ENCODE data around the gene C5orf63. TPM values are rescaled to one million over a fixed set of nuclear protein-coding genes. Genes with fewer than 3 reads are reported as not detected.
"Not testable (repeated sequence)": the region's sequence is repeated elsewhere in the genome, so short reads cannot be mapped to it uniquely, and the experiment has no call there.

The C5orf63 gene
- total RNA-seq, 1 donor from 2014 or later = 2.4 TPM

- peak; percentile 78 to 95 for DNase-seq (ENCODE audit: low read depth in 2 of 2)
Measured at GRCh38 chr5:127076315-127077129, 3.2 kb upstream of the C5orf63 start.

DNA sequence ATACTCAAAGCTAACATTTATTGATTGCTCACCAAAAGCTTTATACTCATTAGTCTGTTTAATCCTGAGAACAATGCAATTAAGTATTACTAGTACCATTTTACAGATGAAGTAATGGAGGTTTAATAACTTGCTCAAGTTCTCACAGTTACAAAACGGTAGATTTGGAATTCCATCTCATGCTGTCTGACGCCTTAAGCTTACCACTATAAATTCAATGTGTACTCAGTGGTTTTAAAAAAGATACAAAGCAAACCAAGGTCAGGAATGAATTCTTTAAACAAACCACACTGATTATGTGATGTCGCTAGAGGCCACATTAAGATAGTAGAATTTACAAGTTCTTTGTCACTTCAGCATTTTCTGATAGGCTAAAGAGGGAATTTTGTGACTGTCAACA lies 1.2 kb upstream of the C5orf63 start:
- DNase-seq (ENCODE audit: low read depth in 2 of 2) = no peak

GRCh38 chr5:127070243-127070642 lies 3.1 kb downstream of the C5orf63 start:
- peak; percentile 88 to 95 for DNase-seq (ENCODE audit: low read depth in 2 of 2)

- peak; percentile 64 to 81 for DNase-seq (ENCODE audit: low read depth in 2 of 2)
Measured at GRCh38 chr5:127068493-127069214, 4.6 kb downstream of the C5orf63 start.

DNA sequence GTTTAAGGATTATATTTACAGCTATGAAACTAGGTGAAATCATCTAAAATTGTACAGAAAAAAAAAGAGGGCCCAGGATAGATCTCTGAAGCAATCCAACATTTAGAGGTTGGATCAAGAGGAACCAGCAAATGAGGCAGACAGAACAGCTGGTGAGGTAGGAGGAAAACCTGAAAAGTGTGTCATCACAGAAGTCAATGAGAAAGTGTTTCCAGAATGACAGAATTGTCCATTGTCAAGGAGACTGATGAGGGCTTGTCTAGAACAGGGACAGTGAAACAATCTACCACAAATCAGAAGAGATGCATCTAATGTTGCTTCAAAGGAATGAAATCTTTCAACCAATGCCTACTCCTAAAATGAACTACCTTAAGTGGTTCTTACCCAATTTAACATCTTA lies 6.6 kb downstream of the C5orf63 start:
- no peak for DNase-seq (ENCODE audit: low read depth in 2 of 2)

DNA sequence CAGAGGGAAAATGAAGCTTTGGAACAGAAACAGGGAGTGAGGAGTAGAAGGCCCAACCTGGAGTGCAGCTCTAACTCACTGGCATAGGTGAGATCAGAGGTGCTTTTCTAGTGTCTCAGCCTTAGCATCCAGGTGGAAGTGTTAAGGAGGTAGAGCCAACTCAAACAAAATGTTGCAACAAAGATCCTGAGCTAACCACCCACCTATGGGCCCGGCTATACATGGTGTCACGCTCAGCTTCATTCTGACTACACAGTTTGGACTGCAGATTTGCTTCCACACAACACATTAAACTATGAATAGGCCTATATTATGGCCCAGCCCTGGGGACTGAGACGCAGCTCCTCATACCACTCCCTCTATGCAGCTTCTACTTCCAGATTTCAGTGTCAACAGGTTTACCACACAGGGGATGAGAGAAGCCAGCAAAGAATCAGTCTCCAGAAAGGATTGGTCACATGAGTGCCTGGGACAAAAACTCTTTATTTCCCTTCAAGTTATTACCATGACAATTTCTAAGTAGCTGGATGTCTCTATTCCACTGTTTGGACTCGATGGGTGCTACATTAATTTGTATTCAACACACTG lies 9.0 kb downstream of the C5orf63 start:
- DNase-seq (ENCODE audit: low read depth in 2 of 2) = no peak

DNA sequence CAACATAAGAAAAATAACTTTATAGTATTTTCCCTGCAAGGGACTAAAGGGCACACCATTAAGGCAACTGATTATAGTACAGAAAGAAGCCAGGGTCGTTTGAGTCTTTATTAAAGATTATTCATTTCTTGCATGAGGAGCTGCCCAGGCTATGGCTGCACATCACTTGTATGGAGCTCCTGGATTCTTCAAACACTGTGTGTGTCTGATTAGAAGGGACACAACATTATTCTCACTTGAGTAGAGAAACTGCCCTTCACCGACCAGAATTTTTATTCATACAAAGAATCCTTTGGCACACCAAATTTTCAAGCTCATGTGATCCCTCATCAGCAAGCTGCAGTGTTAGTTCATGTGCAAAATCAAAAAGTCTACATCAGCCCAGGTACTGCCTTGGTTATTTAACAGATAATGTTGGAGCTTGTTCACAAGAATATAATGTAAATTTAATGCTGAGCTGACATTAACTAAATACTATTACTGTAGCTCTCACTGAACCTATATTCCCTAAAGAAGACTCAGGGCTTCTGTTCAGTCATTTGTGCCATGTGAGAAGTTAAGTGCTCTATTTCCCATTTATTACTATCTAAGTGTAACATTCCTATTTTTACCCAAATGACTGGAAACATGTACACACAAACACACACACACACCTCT lies 9.9 kb downstream of the C5orf63 start:
- no peak for DNase-seq (ENCODE audit: low read depth in 2 of 2)

GRCh38 chr5:127061956-127062355 lies 11.3 kb downstream of the C5orf63 start:
- DNase-seq (ENCODE audit: low read depth in 2 of 2) = no peak

DNA sequence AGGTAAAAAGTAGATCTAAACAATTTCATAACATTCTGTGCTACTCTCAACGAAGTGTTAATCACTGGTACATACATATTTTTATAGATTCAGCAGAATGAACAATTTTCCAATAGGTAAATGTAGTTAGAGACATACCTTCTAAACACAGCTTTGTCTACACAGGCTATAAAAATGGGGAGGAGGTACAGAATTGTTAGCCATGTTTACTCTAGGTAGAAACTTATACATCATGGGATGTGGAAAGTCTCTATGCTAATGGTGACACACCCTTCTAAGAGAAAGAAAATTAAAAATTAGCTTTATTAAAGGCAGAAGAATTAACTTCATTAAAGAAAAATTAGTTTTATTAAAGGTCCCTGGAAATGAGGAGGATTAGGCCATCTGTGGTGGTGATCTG lies 11.8 kb downstream of the C5orf63 start:
- DNase-seq (ENCODE audit: low read depth in 2 of 2) = no peak

DNA sequence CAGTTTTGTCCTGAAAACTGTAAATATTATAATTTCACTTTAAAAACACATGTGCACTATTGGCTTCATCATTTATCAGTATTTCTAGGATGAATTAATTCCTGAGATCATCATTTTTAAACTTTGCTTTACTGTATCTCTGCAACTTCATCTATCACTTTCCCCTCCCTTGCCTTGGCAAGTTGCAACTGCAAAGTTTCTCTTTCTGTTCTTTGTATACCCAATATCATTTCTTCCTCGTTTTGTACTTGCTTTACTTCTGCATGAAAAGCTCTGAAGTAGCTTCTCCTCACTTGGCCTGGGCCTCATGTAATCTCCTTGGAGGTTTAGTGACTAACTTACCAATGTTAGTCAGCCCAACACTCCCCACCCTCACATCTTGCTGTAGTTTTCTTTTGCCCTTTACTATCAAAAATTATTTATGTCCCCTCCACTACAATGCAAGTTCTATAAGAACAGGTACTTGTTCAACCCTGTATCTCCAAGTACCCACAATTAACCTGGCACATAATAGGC lies 12.8 kb downstream of the C5orf63 start:
- no peak for DNase-seq (ENCODE audit: low read depth in 2 of 2)

GRCh38 chr5:127056896-127057295 lies 16.4 kb downstream of the C5orf63 start:
- DNase-seq (ENCODE audit: low read depth in 2 of 2) = no peak

GRCh38 chr5:127055880-127056653 lies 17.2 kb downstream of the C5orf63 start:
- DNase-seq (ENCODE audit: low read depth in 2 of 2) = no peak

- not testable (repeated sequence) for DNase-seq (ENCODE audit: low read depth in 2 of 2)
Measured at GRCh38 chr5:127053551-127053950, 19.8 kb downstream of the C5orf63 start.

- no peak for DNase-seq (ENCODE audit: low read depth in 2 of 2)
Measured at GRCh38 chr5:127053049-127053448, 20.3 kb downstream of the C5orf63 start.

DNA sequence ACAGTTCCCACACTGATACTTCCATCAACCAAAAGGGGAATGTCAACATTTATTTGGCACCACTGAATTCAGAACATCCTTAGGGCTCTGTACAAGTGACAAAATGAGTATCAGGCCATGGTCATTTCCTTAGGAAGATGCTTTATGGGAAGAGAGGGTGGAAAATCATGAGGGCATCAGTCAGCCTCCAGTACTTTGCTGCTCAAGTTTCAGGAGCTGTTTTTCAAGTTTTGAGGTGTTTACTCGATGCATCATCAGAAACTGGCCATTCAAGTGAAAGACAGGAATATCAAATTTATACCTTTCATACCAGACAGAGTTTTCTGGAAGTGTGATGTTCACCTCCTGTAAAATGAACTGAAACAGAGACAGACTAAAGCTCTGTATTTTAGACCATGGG lies 21.7 kb downstream of the C5orf63 start:
- no peak for DNase-seq (ENCODE audit: low read depth in 2 of 2)

DNA sequence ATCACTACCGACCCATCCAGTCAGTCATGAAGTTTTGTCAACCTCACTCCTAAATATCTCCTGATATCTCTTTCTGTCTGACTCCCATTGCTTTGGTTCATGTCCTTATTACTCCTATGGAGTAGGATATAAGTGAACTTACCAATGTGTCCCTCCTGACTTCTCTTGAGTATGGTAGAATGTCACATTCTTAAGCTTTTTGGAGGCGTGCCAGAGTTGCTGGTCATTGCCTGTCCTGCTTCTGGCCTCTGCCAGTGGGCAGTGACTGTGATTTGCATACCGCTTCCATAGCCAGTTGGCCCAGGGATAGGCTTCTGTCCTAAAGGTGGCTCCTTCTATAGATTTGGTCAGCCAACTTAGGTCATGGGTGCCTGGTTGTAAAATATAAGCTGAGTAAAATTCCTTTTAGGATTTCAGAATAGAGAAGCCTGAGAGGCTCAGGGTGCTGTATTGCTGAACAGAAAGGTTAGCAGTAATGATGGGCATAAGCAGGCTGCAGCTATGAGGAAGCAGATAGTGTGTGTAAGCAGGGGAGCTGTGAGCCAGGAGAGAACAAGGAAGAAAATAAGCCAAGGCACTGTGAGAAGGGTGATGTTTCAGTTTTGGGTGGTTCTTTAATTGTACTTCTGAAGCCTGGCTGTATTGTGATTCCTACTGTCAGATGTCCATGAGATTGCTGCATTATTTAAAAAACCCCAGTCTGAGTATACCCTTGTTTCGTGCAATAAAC lies 26.8 kb downstream of the C5orf63 start:
- DNase-seq (ENCODE audit: low read depth in 2 of 2) = no peak

DNA sequence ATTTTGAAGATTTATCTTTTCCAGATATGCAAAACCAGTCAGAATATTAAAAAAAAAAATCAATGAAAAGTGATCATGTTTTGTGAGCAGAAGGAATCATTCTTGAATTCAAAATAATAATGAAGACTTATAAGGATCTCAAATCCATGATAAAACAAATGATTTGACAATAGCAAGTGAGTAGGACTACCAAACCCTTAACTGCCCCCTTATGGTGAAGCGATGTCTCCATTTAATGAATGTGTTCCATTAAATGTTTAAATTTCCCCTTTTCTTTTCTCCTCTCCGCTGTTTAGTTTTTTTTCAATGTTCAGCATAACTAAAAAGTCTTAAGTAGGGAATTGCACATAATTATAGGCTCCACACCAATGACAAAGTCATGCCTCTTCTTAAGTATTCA lies 30.7 kb downstream of the C5orf63 start:
- DNase-seq (ENCODE audit: low read depth in 2 of 2) = peak; percentile 62 to 70

- peak in 1 of 2 donors; percentile 76 for DNase-seq (ENCODE audit: low read depth in 2 of 2)
Measured at GRCh38 chr5:127041571-127041970, 31.7 kb downstream of the C5orf63 start.

DNA sequence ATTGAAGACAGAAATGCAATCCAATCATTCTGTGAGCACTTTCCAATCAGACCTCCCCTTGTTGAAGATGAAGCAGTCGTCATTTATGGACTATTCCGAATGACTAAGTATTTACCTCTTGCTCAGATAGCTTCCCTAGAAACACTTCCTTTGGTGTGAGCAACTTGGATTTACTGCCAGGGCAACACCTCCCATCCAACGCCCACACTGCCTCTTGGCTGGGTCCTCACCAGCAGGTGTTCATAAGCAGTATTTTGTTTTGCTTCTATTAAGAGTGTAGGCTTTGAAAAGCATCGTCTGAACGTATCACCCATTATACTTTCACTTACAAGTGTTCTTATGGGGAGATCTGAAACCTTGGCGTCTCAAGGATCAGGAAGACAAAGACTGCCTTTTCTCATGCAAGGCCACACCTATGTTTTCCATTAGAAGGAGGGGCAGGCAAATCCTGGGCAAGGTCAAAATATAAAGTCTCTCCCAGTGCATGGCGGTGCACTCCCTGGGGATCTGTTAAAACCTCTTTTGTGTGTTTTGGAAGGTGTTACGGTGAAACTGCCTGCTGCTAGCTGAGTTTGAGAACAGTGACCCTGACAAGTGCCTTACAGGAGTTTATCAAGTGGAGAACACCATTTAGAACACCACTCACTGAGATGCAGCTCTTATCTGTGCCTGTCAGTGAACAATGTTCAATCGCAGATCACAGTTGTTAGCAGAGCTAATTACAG lies 32.3 kb downstream of the C5orf63 start:
- peak; percentile 51 to 95 for DNase-seq (ENCODE audit: low read depth in 2 of 2)

- DNase-seq (ENCODE audit: low read depth in 2 of 2) = peak; percentile 36 to 55
Measured at GRCh38 chr5:127038550-127038949, 34.8 kb downstream of the C5orf63 start.
